Stimulated activated naive CD8-positive, alpha-beta T cell treated with anti-CD3 and anti-CD28 coated beads, Interleukin-15, amount 100 ng/mL, for 72 hours (primary cell): ENCODE data around the gene LRP1B.

Source experiments
- ATAC-seq: fragments of 150-1000 bp; cut with Tn5 transposase; 2 replicates; pipeline ENCODE4 v1.10.0; 2021; ENCODE audit warnings: mild to moderate bottlenecking, moderate library complexity
- DNase-seq, 2 donors: peaks; one replicate each; pipeline ENCODE4 v3.0.0; 2021 to 2022
- H3K27ac Mint-ChIP-seq, 2 donors: one replicate each; pipeline ENCODE4 v1.8.0; 2022; ENCODE audit warnings: mild to moderate bottlenecking in 2 of 2, mixed read lengths in 2 of 2, moderate library complexity in 2 of 2
- H3K27me3 Mint-ChIP-seq: one replicate; pipeline ENCODE4 v1.8.0; 2022; ENCODE audit warnings: mixed read lengths
- H3K4me1 Mint-ChIP-seq: one replicate; pipeline ENCODE4 v1.8.0; 2022; ENCODE audit warnings: mild to moderate bottlenecking, mixed read lengths
- H3K4me3 Mint-ChIP-seq, 2 donors: one replicate each; pipeline ENCODE4 v1.8.0; 2022; ENCODE audit warnings: mild to moderate bottlenecking in 2 of 2, mixed read lengths in 2 of 2, moderate library complexity in 1 of 2
- H3K9me3 Mint-ChIP-seq, 2 donors: one replicate each; pipeline ENCODE4 v1.8.0; 2022; ENCODE audit warnings: mixed read lengths in 2 of 2

The LRP1B gene

GRCh38 chr2:140717481-140717880 is 1413.3 kb downstream of the LRP1B start:
- Mint-ChIP-seq H3K9me3 (peaks cover 5 to 7% of the 10 kb centered on the region in 2 donors), H3K27ac (no peak overlapping the region), H3K4me3 (no peak overlapping the region), H3K27me3 (no peaks in the 10 kb centered on the region), H3K4me1 (no peaks in the 10 kb centered on the region)
- ATAC-seq = no peak
- DNase-seq = no peak

GRCh38 chr2:140714586-140714985 is 1416.2 kb downstream of the LRP1B start:
- ATAC-seq (no peak), DNase-seq (no peak)
- peaks cover 5 to 7% of the 10 kb centered on the region in 2 donors for H3K9me3 Mint-ChIP-seq
- no peak overlapping the region for H3K27ac Mint-ChIP-seq
- H3K4me3 Mint-ChIP-seq = no peak overlapping the region
- H3K27me3 Mint-ChIP-seq = no peaks in the 10 kb centered on the region
- no peaks in the 10 kb centered on the region for H3K4me1 Mint-ChIP-seq

GRCh38 chr2:140711867-140712266 is 1418.9 kb downstream of the LRP1B start:
- DNase-seq (no peak), ATAC-seq (no peak)
- H3K4me3 Mint-ChIP-seq = no peak overlapping the region
- H3K27me3 Mint-ChIP-seq = no peaks in the 10 kb centered on the region
- no peak overlapping the region for H3K27ac Mint-ChIP-seq
- no peaks in the 10 kb centered on the region for H3K9me3 Mint-ChIP-seq
- H3K4me1 Mint-ChIP-seq = no peaks in the 10 kb centered on the region

- Mint-ChIP-seq H3K4me1 (no peaks in the 10 kb centered on the region), H3K4me3 (no peak overlapping the region), H3K9me3 (peaks cover 5 to 7% of the 10 kb centered on the region in 2 donors), H3K27ac (no peak overlapping the region), H3K27me3 (no peaks in the 10 kb centered on the region)
- ATAC-seq (no peak), DNase-seq (no peak)
Measured at GRCh38 chr2:140701726-140702125, 1429.1 kb downstream of the LRP1B start.

- H3K4me1 Mint-ChIP-seq = no peaks in the 10 kb centered on the region
- H3K27me3 Mint-ChIP-seq = no peaks in the 10 kb centered on the region
- DNase-seq = no peak
- no peak for ATAC-seq
- H3K4me3 Mint-ChIP-seq = no peak overlapping the region
- no peak overlapping the region for H3K27ac Mint-ChIP-seq
- H3K9me3 Mint-ChIP-seq = peaks cover 5 to 7% of the 10 kb centered on the region in 2 donors
Measured at GRCh38 chr2:140698636-140699035, 1432.2 kb downstream of the LRP1B start.

- H3K27ac Mint-ChIP-seq = no peak overlapping the region
- DNase-seq = no peak
- no peaks in the 10 kb centered on the region for H3K4me1 Mint-ChIP-seq
- no peaks in the 10 kb centered on the region for H3K27me3 Mint-ChIP-seq
- no peak overlapping the region for H3K4me3 Mint-ChIP-seq
- ATAC-seq = no peak
- no peaks in the 10 kb centered on the region for H3K9me3 Mint-ChIP-seq
Measured at GRCh38 chr2:140696449-140696848, 1434.4 kb downstream of the LRP1B start.

GRCh38 chr2:140695155-140695554 is 1435.7 kb downstream of the LRP1B start:
- Mint-ChIP-seq H3K4me1 (no peaks in the 10 kb centered on the region), H3K9me3 (peaks cover 3 to 5% of the 10 kb centered on the region in 2 donors), H3K27me3 (no peaks in the 10 kb centered on the region), H3K27ac (no peak overlapping the region), H3K4me3 (no peak overlapping the region)
- no peak for DNase-seq
- no peak for ATAC-seq

GRCh38 chr2:140687825-140688224 is 1443.0 kb downstream of the LRP1B start:
- H3K27ac Mint-ChIP-seq = no peak overlapping the region
- peaks cover 15 to 21% of the 10 kb centered on the region in 2 donors for H3K9me3 Mint-ChIP-seq
- DNase-seq (no peak), ATAC-seq (no peak)
- no peaks in the 10 kb centered on the region for H3K4me1 Mint-ChIP-seq
- H3K27me3 Mint-ChIP-seq = no peaks in the 10 kb centered on the region
- H3K4me3 Mint-ChIP-seq = no peak overlapping the region

GRCh38 chr2:140683658-140684057 is 1447.2 kb downstream of the LRP1B start:
- H3K27ac Mint-ChIP-seq = no peak overlapping the region
- no peaks in the 10 kb centered on the region for H3K27me3 Mint-ChIP-seq
- no peak overlapping the region for H3K4me3 Mint-ChIP-seq
- H3K4me1 Mint-ChIP-seq = no peaks in the 10 kb centered on the region
- peaks cover 10 to 12% of the 10 kb centered on the region in 2 donors for H3K9me3 Mint-ChIP-seq
- DNase-seq (no peak), ATAC-seq (no peak)

GRCh38 chr2:140680862-140681261 is 1450.0 kb downstream of the LRP1B start:
- H3K9me3 Mint-ChIP-seq = peaks cover 3 to 10% of the 10 kb centered on the region in 2 donors
- no peaks in the 10 kb centered on the region for H3K27me3 Mint-ChIP-seq
- no peak overlapping the region for H3K27ac Mint-ChIP-seq
- ATAC-seq (no peak), DNase-seq (no peak)
- no peak overlapping the region for H3K4me3 Mint-ChIP-seq
- no peaks in the 10 kb centered on the region for H3K4me1 Mint-ChIP-seq

GRCh38 chr2:140679752-140680151 is 1451.1 kb downstream of the LRP1B start:
- no peak for ATAC-seq
- no peaks in the 10 kb centered on the region for H3K27me3 Mint-ChIP-seq

GRCh38 chr2:140669911-140670310 is 1460.9 kb downstream of the LRP1B start:
- DNase-seq (no peak), ATAC-seq (no peak)
- H3K27ac Mint-ChIP-seq = no peak overlapping the region
- H3K27me3 Mint-ChIP-seq = no peaks in the 10 kb centered on the region
- no peak overlapping the region for H3K4me3 Mint-ChIP-seq
- peaks cover 0 to 32% of the 10 kb centered on the region in 2 donors for H3K9me3 Mint-ChIP-seq
- H3K4me1 Mint-ChIP-seq = no peaks in the 10 kb centered on the region

More at GRCh38 chr2:140679752-140680151, 1451.1 kb downstream of the LRP1B start:
- peaks cover 5 to 7% of the 10 kb centered on the region in 2 donors for H3K9me3 Mint-ChIP-seq
- H3K4me1 Mint-ChIP-seq = no peaks in the 10 kb centered on the region
- DNase-seq = no peak
- no peak overlapping the region for H3K4me3 Mint-ChIP-seq
- no peak overlapping the region for H3K27ac Mint-ChIP-seq

- no peak for ATAC-seq
Measured at GRCh38 chr2:140667203-140667602, 1463.6 kb downstream of the LRP1B start.

GRCh38 chr2:140662504-140662903 is 1468.3 kb downstream of the LRP1B start:
- H3K27me3 Mint-ChIP-seq = no peaks in the 10 kb centered on the region
- H3K27ac Mint-ChIP-seq = no peak overlapping the region
- ATAC-seq = no peak
- no peaks in the 10 kb centered on the region for H3K9me3 Mint-ChIP-seq
- no peaks in the 10 kb centered on the region for H3K4me1 Mint-ChIP-seq
- no peak overlapping the region for H3K4me3 Mint-ChIP-seq
- no peak for DNase-seq

More at GRCh38 chr2:140667203-140667602, 1463.6 kb downstream of the LRP1B start:
- no peak for DNase-seq
- Mint-ChIP-seq H3K27me3 (no peaks in the 10 kb centered on the region), H3K27ac (no peak overlapping the region), H3K4me1 (no peaks in the 10 kb centered on the region), H3K4me3 (no peak overlapping the region), H3K9me3 (peaks cover 0 to 7% of the 10 kb centered on the region in 2 donors)

GRCh38 chr2:140658760-140659692 is 1471.8 kb downstream of the LRP1B start:
- Mint-ChIP-seq H3K4me3 (no peak overlapping the region), H3K27ac (no peak overlapping the region), H3K9me3 (no peaks in the 10 kb centered on the region), H3K4me1 (no peaks in the 10 kb centered on the region), H3K27me3 (no peaks in the 10 kb centered on the region)
- no peak for DNase-seq
- ATAC-seq = no peak

- Mint-ChIP-seq H3K9me3 (no peaks in the 10 kb centered on the region), H3K27ac (no peak overlapping the region), H3K4me3 (no peak overlapping the region), H3K27me3 (no peaks in the 10 kb centered on the region), H3K4me1 (no peaks in the 10 kb centered on the region)
- ATAC-seq (no peak), DNase-seq (no peak)
Measured at GRCh38 chr2:140657657-140658056, 1473.2 kb downstream of the LRP1B start.
